Loucy (cell line): ENCODE results near the gene EHBP1L1.

Source experiments
- H2AFZ ChIP-seq: fragments of 200-600 bp; sonication (generic); 2 replicates; pipeline ENCODE4 v1.6.0; 2016; ENCODE audit warnings: antibody characterized with exemption, mild to moderate bottlenecking, low read length, moderate library complexity
- H3F3A ChIP-seq: fragments of 200-600 bp; 2 replicates; pipeline ENCODE4 v1.6.0; 2016; ENCODE audit warnings: antibody characterized with exemption, low read depth, mild to moderate bottlenecking
- H3K27me3 ChIP-seq: fragments of 200-600 bp; sonication (generic); 2 replicates; pipeline ENCODE4 v1.6.1; 2014; ENCODE audit warnings: low read length, mild to moderate bottlenecking; ENCODE audit not compliant: insufficient read depth, poor library complexity, severe bottlenecking
- H3K36me3 ChIP-seq: fragments of 200-600 bp; sonication (generic); 2 replicates; pipeline ENCODE4 v1.6.1; 2016; ENCODE audit warnings: low read length; ENCODE audit not compliant: insufficient read depth
- H3K4me1 ChIP-seq: fragments of 200-600 bp; sonication (generic); 2 replicates; pipeline ENCODE4 v1.5.1; 2014; ENCODE audit warnings: low read length, mild to moderate bottlenecking; ENCODE audit not compliant: insufficient read depth, poor library complexity, severe bottlenecking
- H3K4me2 ChIP-seq: fragments of 200-600 bp; sonication (generic); 2 replicates; pipeline ENCODE4 v1.6.0; 2014; ENCODE audit warnings: antibody characterized with exemption, low read length, low read depth, mild to moderate bottlenecking; ENCODE audit not compliant: poor library complexity, severe bottlenecking
- H3K4me3 ChIP-seq: fragments of 200-600 bp; sonication (generic); 2 replicates; pipeline ENCODE4 v1.5.1; 2014; ENCODE audit warnings: low read length, mild to moderate bottlenecking, mixed read lengths; ENCODE audit not compliant: poor library complexity, severe bottlenecking
- H3K79me2 ChIP-seq: fragments of 200-600 bp; sonication (generic); 2 replicates; pipeline ENCODE4 v1.6.1; 2014; ENCODE audit warnings: low read length; ENCODE audit not compliant: insufficient read depth
- H3K9ac ChIP-seq: fragments of 200-600 bp; sonication (generic); 2 replicates; pipeline ENCODE4 v1.6.0; 2014; ENCODE audit warnings: mild to moderate bottlenecking, low read depth, low read length, moderate library complexity; ENCODE audit not compliant: poor library complexity, severe bottlenecking
- H3K9me2 ChIP-seq: fragments of 200-600 bp; sonication (generic); replicated peaks from 2 replicates; pipeline ENCODE4 v1.6.1; 2016; ENCODE audit warnings: low read depth, low read length, mixed read lengths
- H3K9me3 ChIP-seq: fragments of 200-600 bp; sonication (generic); 2 replicates; pipeline ENCODE4 v1.6.1; 2014; ENCODE audit warnings: mild to moderate bottlenecking, antibody characterized with exemption, low read length, low read depth; ENCODE audit not compliant: insufficient read depth
- H4K20me1 ChIP-seq: fragments of 200-600 bp; sonication (generic); 2 replicates; pipeline ENCODE4 v1.6.0; 2014; ENCODE audit warnings: antibody characterized with exemption, low read length, mild to moderate bottlenecking; ENCODE audit not compliant: insufficient read depth, poor library complexity, severe bottlenecking
- EZH2phosphoT487 ChIP-seq: fragments of 200-600 bp; IDR thresholded peaks from 2 replicates; pipeline ENCODE4 v1.6.1; 2018; ENCODE audit warnings: antibody characterized with exemption, mild to moderate bottlenecking, moderate library complexity, borderline replicate concordance
- TF ChIP-seq, protein P1 (sequence below): fragments of 200-600 bp; sonication (generic); conservative IDR thresholded peaks from 2 replicates; pipeline ENCODE4 v1.5.1; 2014; ENCODE audit warnings: mild to moderate bottlenecking, antibody characterized with exemption, low read length

Gene EHBP1L1

DNA sequence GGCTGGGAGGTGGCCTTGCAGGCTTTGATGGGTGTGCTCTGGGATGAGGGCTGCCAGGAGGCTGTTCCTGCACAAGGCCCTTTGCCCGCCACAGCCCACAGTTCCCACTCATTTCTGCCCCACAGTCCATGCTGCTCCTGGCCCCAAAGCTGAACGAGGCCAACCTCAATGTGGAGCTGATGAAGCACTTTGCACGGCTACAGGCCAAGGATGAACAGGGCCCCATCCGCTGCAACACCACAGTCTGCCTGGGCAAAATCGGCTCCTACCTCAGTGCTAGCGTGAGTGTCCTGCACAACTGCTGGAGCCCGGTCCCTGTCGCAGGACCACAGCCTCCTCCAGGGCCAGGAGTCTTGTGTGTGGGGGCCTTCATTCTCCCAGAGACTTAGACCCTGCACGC, 40.8 kb upstream of the EHBP1L1 start:
- Histone ChIP-seq H3K4me2 (no peak overlapping the region), H2AFZ (no peak overlapping the region), H3K4me1 (peaks cover under 1% of the 10 kb centered on the region), H3K36me3 (peaks cover 24% of the 10 kb centered on the region; the same call in 1 of the 2 replicates), H3K9me2 (no peaks in the 10 kb centered on the region), H4K20me1 (no peaks in the 10 kb centered on the region), H3K79me2 (no peaks in the 10 kb centered on the region), H3K9ac (no peak overlapping the region), H3K27me3 (no peaks in the 10 kb centered on the region), H3K9me3 (no peaks in the 10 kb centered on the region), H3K4me3 (no peak overlapping the region), H3F3A (no peaks in the 10 kb centered on the region)
- TF ChIP-seq, protein P1, sequence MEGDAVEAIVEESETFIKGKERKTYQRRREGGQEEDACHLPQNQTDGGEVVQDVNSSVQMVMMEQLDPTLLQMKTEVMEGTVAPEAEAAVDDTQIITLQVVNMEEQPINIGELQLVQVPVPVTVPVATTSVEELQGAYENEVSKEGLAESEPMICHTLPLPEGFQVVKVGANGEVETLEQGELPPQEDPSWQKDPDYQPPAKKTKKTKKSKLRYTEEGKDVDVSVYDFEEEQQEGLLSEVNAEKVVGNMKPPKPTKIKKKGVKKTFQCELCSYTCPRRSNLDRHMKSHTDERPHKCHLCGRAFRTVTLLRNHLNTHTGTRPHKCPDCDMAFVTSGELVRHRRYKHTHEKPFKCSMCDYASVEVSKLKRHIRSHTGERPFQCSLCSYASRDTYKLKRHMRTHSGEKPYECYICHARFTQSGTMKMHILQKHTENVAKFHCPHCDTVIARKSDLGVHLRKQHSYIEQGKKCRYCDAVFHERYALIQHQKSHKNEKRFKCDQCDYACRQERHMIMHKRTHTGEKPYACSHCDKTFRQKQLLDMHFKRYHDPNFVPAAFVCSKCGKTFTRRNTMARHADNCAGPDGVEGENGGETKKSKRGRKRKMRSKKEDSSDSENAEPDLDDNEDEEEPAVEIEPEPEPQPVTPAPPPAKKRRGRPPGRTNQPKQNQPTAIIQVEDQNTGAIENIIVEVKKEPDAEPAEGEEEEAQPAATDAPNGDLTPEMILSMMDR = no peak
- no peak for TF ChIP-seq EZH2phosphoT487

DNA sequence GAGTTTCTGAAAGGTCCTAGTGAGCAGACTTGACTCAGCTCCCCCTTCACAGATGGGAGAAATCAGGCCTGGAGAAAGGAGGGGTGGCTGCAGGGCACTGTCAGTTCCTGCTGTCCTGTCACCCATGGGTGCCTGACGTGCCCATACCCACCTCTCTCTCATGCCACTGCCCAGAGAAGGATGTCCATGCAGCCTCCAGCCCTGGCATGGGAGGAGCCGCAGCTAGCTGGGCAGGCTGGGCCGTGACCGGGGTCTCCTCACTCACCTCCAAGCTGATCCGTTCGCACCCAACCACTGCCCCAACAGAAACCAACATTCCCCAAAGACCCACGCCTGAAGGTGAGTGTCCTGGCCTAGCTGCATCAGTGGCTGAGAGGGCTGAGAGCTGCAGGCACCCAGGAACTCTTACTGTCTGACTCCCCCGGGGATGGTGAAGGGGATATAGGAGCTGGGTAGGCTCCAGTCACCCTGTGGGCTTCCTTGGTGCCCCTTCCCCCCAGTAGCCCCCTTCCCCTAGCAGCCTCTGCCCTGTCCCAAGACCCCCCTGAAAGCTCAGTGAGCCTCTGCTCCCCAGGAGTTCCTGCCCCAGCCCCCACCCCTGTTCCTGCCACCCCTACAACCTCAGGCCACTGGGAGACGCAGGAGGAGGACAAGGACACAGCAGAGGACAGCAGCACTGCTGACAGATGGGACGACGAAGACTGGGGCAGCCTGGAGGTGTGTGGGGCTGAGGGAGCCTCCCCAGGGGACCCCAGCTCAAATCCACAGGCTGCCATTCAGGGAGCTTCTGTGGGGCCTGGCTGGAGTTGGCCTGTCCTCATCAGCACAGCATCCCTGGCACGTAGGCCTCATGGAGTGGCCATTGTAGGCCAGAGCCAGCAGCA, 39.2 kb upstream of the EHBP1L1 start:
- H3K9me2 ChIP-seq = no peaks in the 10 kb centered on the region
- no peak overlapping the region for H3K4me3 ChIP-seq
- H3K4me1 ChIP-seq = peaks cover 11% of the 10 kb centered on the region
- H3K79me2 ChIP-seq = no peaks in the 10 kb centered on the region
- H3K36me3 ChIP-seq = peaks cover 12% of the 10 kb centered on the region; the same call in 1 of the 2 replicates
- no peak overlapping the region for H3K9ac ChIP-seq
- H3F3A ChIP-seq = no peaks in the 10 kb centered on the region
- no peaks in the 10 kb centered on the region for H3K9me3 ChIP-seq
- no peak overlapping the region for H3K4me2 ChIP-seq
- no peak overlapping the region for H2AFZ ChIP-seq
- no peak for TF ChIP-seq EZH2phosphoT487
- TF ChIP-seq, protein P1 = no peak
- H4K20me1 ChIP-seq = no peaks in the 10 kb centered on the region
- no peaks in the 10 kb centered on the region for H3K27me3 ChIP-seq

DNA sequence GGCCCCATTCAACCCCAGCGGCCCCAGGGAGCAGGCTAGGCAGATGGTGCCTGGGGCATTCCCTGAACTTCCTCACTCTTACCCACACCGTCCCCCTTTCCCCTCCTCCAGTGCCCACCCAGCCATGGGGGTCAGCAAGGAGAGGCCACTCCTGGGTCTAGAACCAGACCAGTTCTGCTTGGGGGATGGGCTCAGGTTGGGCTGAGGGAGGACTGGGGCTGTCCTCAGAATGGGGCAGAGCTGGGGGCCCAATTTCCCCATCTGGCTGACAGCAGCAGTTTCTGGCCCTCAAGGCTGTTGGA, 38.6 kb upstream of the EHBP1L1 start:
- Histone ChIP-seq H2AFZ (no peak overlapping the region), H3K27me3 (no peaks in the 10 kb centered on the region), H3F3A (0 out of 2 replicates have a peak, but pooled peaks cover 3% of the 10 kb centered on the region), H3K9me3 (no peaks in the 10 kb centered on the region), H3K4me3 (no peak overlapping the region), H3K79me2 (no peaks in the 10 kb centered on the region), H3K4me1 (peaks cover 15% of the 10 kb centered on the region), H3K9me2 (no peaks in the 10 kb centered on the region), H3K9ac (no peak overlapping the region), H4K20me1 (no peaks in the 10 kb centered on the region), H3K4me2 (no peak overlapping the region), H3K36me3 (peaks cover 8% of the 10 kb centered on the region; the same call in 1 of the 2 replicates)
- TF ChIP-seq, protein P1 = no peak
- no peak for TF ChIP-seq EZH2phosphoT487
